SK-N-MC (cell line): ENCODE results near the gene NMNAT2.

Source experiments
- EZH2 ChIP-seq: fragments of 200-600 bp; sonication (generic); IDR thresholded peaks from one replicate; pipeline ENCODE4 v1.6.1; 2017; ENCODE audit warnings: antibody characterized with exemption
- FOXP2 ChIP-seq: optimal IDR thresholded peaks from 2 replicates; pipeline ENCODE3; 2011; ENCODE audit warnings: mild to moderate bottlenecking, moderate library complexity; ENCODE audit not compliant: insufficient read depth; ENCODE audit errors: extremely low read length, control extremely low read depth
- POLR2AphosphoS5 ChIP-seq: IDR thresholded peaks from 2 replicates; pipeline ENCODE4 v1.6.1; 2012; ENCODE audit warnings: mild to moderate bottlenecking, low read depth, low read length, borderline replicate concordance

DNA sequence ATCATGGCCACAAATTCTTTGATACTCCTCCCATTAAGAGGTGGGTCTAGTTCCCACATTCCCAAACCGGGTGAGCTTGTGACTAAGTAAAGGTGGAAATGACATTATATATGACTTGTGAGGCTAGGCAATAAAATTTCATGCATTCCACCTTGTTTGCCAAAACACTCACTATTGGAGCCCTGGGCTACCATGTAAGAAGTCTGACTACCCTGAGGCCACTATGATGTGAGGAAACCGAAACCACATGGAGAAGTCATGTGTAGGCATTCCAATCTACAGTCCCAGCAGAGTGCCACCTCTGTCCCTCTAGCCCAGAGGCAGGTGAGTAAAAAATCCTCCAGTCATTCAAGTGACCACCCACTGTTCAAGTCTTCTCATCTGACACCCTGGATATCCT is 36.2 kb upstream of the NMNAT2 start:
- no peak for TF ChIP-seq POLR2AphosphoS5
- no peak for TF ChIP-seq EZH2
- no peak for TF ChIP-seq FOXP2
